ENCODE results near the gene SCAMP4. TPM values are rescaled to one million over a fixed set of nuclear protein-coding genes. Genes with fewer than 3 reads are reported as not detected.

Gene SCAMP4
- total and polyA plus RNA-seq, 2 of the 13 experiments (the other 11 are each of a cell fraction or from before 2014, with no cell fraction given), result 10.7 to 13.7 TPM

GRCh38 chr19:1875646-1876495, 29.3 kb upstream of the SCAMP4 start (continued):
- TF ChIP-seq ZNF530 (CRISPR knock-in tag; IDR thresholded peaks at IDR 0.05; ENCODE audit: low read depth), result no peak
- peak; percentile 99 for TF ChIP-seq BHLHE40 (IDR thresholded peaks at IDR 0.05; ENCODE audit: low read length)
- TF ChIP-seq CSRNP1 (CRISPR knock-in tag; IDR thresholded peaks at IDR 0.05), result peak; percentile 48; the same call in 1 of the 2 replicates
- peak; percentile 75 for TF ChIP-seq RXRA (CRISPR knock-in tag; IDR thresholded peaks at IDR 0.05)
- peak; percentile 71; the same call in 1 of the 2 replicates for TF ChIP-seq MEIS2 (CRISPR knock-in tag; IDR thresholded peaks at IDR 0.05)
- TF ChIP-seq ZNF777 (CRISPR knock-in tag; IDR thresholded peaks at IDR 0.05), result peak; percentile 34; the same call in 1 of the 2 replicates
- TF ChIP-seq PRDM10 (CRISPR knock-in tag; IDR thresholded peaks at IDR 0.05; ENCODE audit: low read depth), result no peak
- TF ChIP-seq PHF5A (CRISPR knock-in tag; IDR thresholded peaks at IDR 0.05; ENCODE audit: low read depth, unreplicated experiment), result peak; percentile 94
- no peak for TF ChIP-seq ZBTB7B (CRISPR knock-in tag; IDR thresholded peaks at IDR 0.05)
- no peak for TF ChIP-seq GLMP (CRISPR knock-in tag; IDR thresholded peaks at IDR 0.05; ENCODE audit: borderline replicate concordance)
- no peak for TF ChIP-seq ZNF207 (IDR thresholded peaks at IDR 0.05; ENCODE audit: borderline replicate concordance)
- peak; percentile 39; the same call in 1 of the 2 replicates for TF ChIP-seq ZNF124 (CRISPR knock-in tag; IDR thresholded peaks at IDR 0.05)
- peak; percentile 92 for TF ChIP-seq NR2C2 (CRISPR knock-in tag; IDR thresholded peaks at IDR 0.05; ENCODE audit: borderline replicate concordance)
- no peak for TF ChIP-seq DMTF1 (CRISPR knock-in tag; IDR thresholded peaks at IDR 0.05)
- no peak for TF ChIP-seq HNRNPL (IDR thresholded peaks at IDR 0.05; ENCODE audit: low read depth, low read length)
- TF ChIP-seq ZNF17 (CRISPR knock-in tag; IDR thresholded peaks at IDR 0.05), result no peak
- TF ChIP-seq ZNF333 (CRISPR knock-in tag; IDR thresholded peaks at IDR 0.05; ENCODE audit: borderline replicate concordance), result no peak
- peak; percentile 87; the same call in 1 of the 2 replicates for TF ChIP-seq MTF2 (CRISPR knock-in tag; IDR thresholded peaks at IDR 0.05; ENCODE audit: borderline replicate concordance)
- no peak for TF ChIP-seq NFE2L1 (CRISPR knock-in tag; IDR thresholded peaks at IDR 0.05; ENCODE audit: borderline replicate concordance)

Data from HepG2 (cell line).